Caco-2 (cell line): ENCODE data around the gene G6PC3. TPM values are rescaled to one million over a fixed set of nuclear protein-coding genes. Genes with fewer than 3 reads are reported as not detected.

Experiments
- BruUV-seq: library from RNA; stranded (reverse); fragments of 400-500 nt; replicated peaks from 2 replicates; lab custom pipeline; 2021; lab: Mats Ljungman, UMichigan
- CTCF ChIA-PET: fragments of 300-600 bp; sonication (Branson Sonifier 250); formaldehyde crosslinking; loops from one replicate; lab custom pipeline; 2022; ENCODE audit warnings: antibody characterized with exemption; lab: Charles Lee
- POLR2A ChIA-PET: fragments of 300-600 bp; sonication (Branson Sonifier 250); formaldehyde crosslinking; loops from one replicate; lab custom pipeline; 2022; ENCODE audit warnings: antibody characterized with exemption; lab: Charles Lee
- DNase-seq, 2 experiments: peaks; one replicate each; pipeline versions ENCODE4 v3.0.0 to v3.0.0-alpha.2; 2020 to 2022
- H3K27me3 ChIP-seq: replicated peaks from 2 replicates; pipeline ENCODE4 v1.6.0; 2011; ENCODE audit warnings: low read length; ENCODE audit not compliant: control insufficient read depth, insufficient read depth
- H3K36me3 ChIP-seq: 2 replicates; pipeline ENCODE4 v1.5.1; 2011; ENCODE audit warnings: low read length; ENCODE audit not compliant: control insufficient read depth, insufficient read depth
- H3K4me1 ChIP-seq: fragments of 250-450 bp; sonication (Bioruptor Pico); 2 replicates; pipeline ENCODE4 v1.5.1; 2020; ENCODE audit warnings: mild to moderate bottlenecking
- H3K4me3 ChIP-seq: 2 replicates; pipeline ENCODE4 v1.5.1; 2011; ENCODE audit warnings: low read depth, mild to moderate bottlenecking, control low read depth, low read length
- H3K9me3 ChIP-seq: fragments of 250-450 bp; sonication (Bioruptor Pico); 2 replicates; pipeline ENCODE4 v1.5.1; 2020; ENCODE audit warnings: mild to moderate bottlenecking, moderate library complexity
- H3K27ac Mint-ChIP-seq: one replicate; pipeline ENCODE4 v1.8.0; 2022; ENCODE audit warnings: mixed read lengths; ENCODE audit not compliant: unreplicated experiment
- H3K27me3 Mint-ChIP-seq: one replicate; pipeline ENCODE4 v1.8.0; 2022; ENCODE audit warnings: mixed read lengths; ENCODE audit not compliant: insufficient read depth, unreplicated experiment
- H3K36me3 Mint-ChIP-seq: one replicate; pipeline ENCODE4 v1.8.0; 2022; ENCODE audit warnings: mild to moderate bottlenecking, mixed read lengths; ENCODE audit not compliant: insufficient read depth, unreplicated experiment
- H3K4me1 Mint-ChIP-seq: one replicate; pipeline ENCODE4 v1.8.0; 2022; ENCODE audit warnings: low read depth, mixed read lengths; ENCODE audit not compliant: unreplicated experiment
- H3K4me3 Mint-ChIP-seq: one replicate; pipeline ENCODE4 v1.8.0; 2022; ENCODE audit warnings: mild to moderate bottlenecking, moderate library complexity, mixed read lengths; ENCODE audit not compliant: unreplicated experiment
- H3K9me3 Mint-ChIP-seq: one replicate; pipeline ENCODE4 v1.8.0; 2022; ENCODE audit warnings: mixed read lengths; ENCODE audit not compliant: unreplicated experiment
- intact Hi-C: fragments of 100-400 bp; cut with micrococcal nuclease; formaldehyde crosslinking; loops from one replicate; pipeline ENCODE4 v1.10.0; 2022; ENCODE audit not compliant: unreplicated experiment
- total RNA-seq: library from RNA; stranded (reverse); gene quantifications from 2 replicates; pipeline ENCODE4 v1.2.3, GENCODE V29; 2022
- TF ChIP-seq, protein P1 (sequence below), 2 experiments: fragments of 200-600 bp in 1 of 2; IDR thresholded peaks; 1 replicate in 1 of 2; 2 replicates in 1 of 2; pipeline versions ENCODE4 v1.5.1 to v1.8.0; 2011 to 2022; ENCODE audit warnings: antibody characterized with exemption in 1 of 2, control low read depth in 1 of 2, inconsistent platforms in 1 of 2, low read depth in 1 of 2, low read length in 1 of 2, mild to moderate bottlenecking in 1 of 2, moderate library complexity in 1 of 2; ENCODE audit not compliant: insufficient read depth in 1 of 2, severe bottlenecking in 1 of 2, unreplicated experiment in 1 of 2

Gene G6PC3
- total RNA-seq, 1 experiment from 2014 or later = 60.1 TPM

DNA sequence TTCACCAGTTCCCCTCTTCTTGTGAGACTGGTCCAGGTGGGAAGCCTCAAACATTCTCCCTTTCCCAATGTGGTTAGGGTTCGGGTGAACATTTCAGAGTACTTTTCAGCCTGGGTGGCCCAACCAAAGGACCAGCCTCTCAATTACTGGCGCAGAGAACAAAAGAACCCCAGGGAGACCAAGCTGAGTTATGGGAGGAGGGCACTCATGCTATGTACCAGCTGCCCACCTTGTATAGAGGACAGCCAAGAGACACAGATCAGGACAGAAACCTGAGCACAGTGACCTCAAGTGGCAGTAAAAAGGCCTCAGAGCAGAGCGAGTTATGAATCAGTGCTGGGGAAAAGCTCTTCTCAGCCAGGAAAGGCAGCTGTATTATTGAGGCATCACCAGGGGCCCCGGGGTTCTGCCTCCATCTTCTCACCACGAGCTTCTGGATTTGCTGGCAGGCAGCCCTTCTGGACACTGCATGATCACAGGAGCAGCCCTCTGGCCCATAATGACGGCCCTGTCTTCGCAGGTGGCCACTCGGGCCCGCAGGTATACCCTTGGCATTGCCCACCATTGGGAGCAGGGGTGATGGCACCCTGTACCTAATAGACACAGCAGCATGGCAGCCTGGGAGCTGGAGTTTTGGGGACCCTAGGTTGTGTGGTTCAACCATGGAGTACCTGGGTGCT is 3.8 kb downstream of the G6PC3 start:
- no peak for DNase-seq
- ChIA-PET CTCF (interaction anchor here (0.6 kb wide), 1 partner anchor 97 kb away, joined by 3 read pairs; no protein-coding TSS in a partner anchor), POLR2A (no interaction called here)
- Histone ChIP-seq H3K4me1 (peaks cover 10% of the 10 kb centered on the region; the same call in 1 of the 2 replicates), H3K9me3 (no peaks in the 10 kb centered on the region), H3K27me3 (no peaks in the 10 kb centered on the region), H3K4me3 (no peak overlapping the region), H3K36me3 (peaks cover 4% of the 10 kb centered on the region)
- H3K4me1 Mint-ChIP-seq = peaks cover 15% of the 10 kb centered on the region
- H3K9me3 Mint-ChIP-seq = no peaks in the 10 kb centered on the region
- H3K36me3 Mint-ChIP-seq = peaks cover 29% of the 10 kb centered on the region
- no TSS peak for BruUV-seq
- TF ChIP-seq, protein P1, sequence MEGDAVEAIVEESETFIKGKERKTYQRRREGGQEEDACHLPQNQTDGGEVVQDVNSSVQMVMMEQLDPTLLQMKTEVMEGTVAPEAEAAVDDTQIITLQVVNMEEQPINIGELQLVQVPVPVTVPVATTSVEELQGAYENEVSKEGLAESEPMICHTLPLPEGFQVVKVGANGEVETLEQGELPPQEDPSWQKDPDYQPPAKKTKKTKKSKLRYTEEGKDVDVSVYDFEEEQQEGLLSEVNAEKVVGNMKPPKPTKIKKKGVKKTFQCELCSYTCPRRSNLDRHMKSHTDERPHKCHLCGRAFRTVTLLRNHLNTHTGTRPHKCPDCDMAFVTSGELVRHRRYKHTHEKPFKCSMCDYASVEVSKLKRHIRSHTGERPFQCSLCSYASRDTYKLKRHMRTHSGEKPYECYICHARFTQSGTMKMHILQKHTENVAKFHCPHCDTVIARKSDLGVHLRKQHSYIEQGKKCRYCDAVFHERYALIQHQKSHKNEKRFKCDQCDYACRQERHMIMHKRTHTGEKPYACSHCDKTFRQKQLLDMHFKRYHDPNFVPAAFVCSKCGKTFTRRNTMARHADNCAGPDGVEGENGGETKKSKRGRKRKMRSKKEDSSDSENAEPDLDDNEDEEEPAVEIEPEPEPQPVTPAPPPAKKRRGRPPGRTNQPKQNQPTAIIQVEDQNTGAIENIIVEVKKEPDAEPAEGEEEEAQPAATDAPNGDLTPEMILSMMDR (IDR thresholded peaks at IDR 0.05; ENCODE audit: insufficient read depth in 1 of 2, low read depth in 1 of 2, low read length in 1 of 2, severe bottlenecking in 1 of 2, unreplicated experiment in 1 of 2) = no peak
- intact Hi-C loops = no loop called here
- no peak overlapping the region for H3K27ac Mint-ChIP-seq
- no peak overlapping the region for H3K4me3 Mint-ChIP-seq
- no peaks in the 10 kb centered on the region for H3K27me3 Mint-ChIP-seq

DNA sequence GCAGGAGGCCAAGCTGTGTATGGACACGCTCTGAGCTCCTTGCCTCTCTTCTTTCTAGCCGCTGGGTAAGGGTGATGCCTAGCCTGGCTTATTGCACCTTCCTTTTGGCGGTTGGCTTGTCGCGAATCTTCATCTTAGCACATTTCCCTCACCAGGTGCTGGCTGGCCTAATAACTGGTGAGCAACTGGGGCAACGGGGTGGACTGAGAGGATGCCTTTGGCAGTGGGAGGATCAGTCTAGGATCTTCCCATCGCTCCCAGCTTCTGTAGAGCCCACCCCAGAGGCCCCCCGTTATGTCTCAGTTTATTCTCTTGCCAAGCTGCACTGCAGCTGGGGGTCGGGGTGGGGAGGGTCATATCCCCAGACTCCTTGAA is 4.4 kb downstream of the G6PC3 start:
- POLR2A ChIA-PET = no interaction called here
- H3K36me3 Mint-ChIP-seq = peaks cover 29% of the 10 kb centered on the region

DNA sequence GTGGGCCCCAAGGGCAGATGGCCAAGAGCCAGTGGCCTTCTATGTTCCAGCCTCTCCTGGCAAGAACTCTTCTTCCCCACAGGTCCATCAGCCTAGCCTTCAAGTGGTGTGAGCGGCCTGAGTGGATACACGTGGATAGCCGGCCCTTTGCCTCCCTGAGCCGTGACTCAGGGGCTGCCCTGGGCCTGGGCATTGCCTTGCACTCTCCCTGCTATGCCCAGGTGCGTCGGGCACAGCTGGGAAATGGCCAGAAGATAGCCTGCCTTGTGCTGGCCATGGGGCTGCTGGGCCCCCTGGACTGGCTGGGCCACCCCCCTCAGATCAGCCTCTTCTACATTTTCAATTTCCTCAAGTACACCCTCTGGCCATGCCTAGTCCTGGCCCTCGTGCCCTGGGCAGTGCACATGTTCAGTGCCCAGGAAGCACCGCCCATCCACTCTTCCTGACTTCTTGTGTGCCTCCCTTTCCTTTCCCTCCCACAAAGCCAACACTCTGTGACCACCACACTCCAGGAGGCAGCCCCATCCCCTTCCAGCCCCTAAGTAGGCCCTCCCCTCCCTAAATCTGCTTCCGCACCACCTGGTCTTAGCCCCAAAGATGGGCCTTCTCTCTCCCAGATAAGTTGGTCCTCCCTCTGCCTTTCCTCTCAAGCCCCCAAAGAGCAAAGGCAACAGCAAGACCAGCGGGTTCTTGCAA is 5.2 kb downstream of the G6PC3 start:
- Mint-ChIP-seq H3K4me3 (no peak overlapping the region), H3K4me1 (peaks cover 9% of the 10 kb centered on the region), H3K36me3 (peaks cover 28% of the 10 kb centered on the region), H3K27ac (no peak overlapping the region), H3K9me3 (no peaks in the 10 kb centered on the region), H3K27me3 (no peaks in the 10 kb centered on the region)
- H3K4me3 ChIP-seq = no peak overlapping the region
- peaks cover 4% of the 10 kb centered on the region for H3K36me3 ChIP-seq
- no peak for DNase-seq
- TF ChIP-seq, protein P1 (IDR thresholded peaks at IDR 0.05; ENCODE audit: insufficient read depth in 1 of 2, low read depth in 1 of 2, low read length in 1 of 2, severe bottlenecking in 1 of 2, unreplicated experiment in 1 of 2) = no peak
- CTCF ChIA-PET = no interaction called here
- peaks cover 5% of the 10 kb centered on the region; the same call in 1 of the 2 replicates for H3K4me1 ChIP-seq
- intact Hi-C loops = no loop called here
- POLR2A ChIA-PET = no interaction called here
- no peaks in the 10 kb centered on the region for H3K27me3 ChIP-seq
- BruUV-seq = no TSS peak
- H3K9me3 ChIP-seq = no peaks in the 10 kb centered on the region

More for the DNA sequence above, 4.4 kb downstream of the G6PC3 start:
- H3K27me3 ChIP-seq = no peaks in the 10 kb centered on the region
- Mint-ChIP-seq H3K27ac (no peak overlapping the region), H3K4me1 (peaks cover 13% of the 10 kb centered on the region), H3K27me3 (no peaks in the 10 kb centered on the region), H3K9me3 (no peaks in the 10 kb centered on the region), H3K4me3 (no peak overlapping the region)
- intact Hi-C loops = no loop called here
- no peak for DNase-seq
- H3K4me3 ChIP-seq = no peak overlapping the region
- no peaks in the 10 kb centered on the region for H3K9me3 ChIP-seq
- no TSS peak for BruUV-seq
- peaks cover 8% of the 10 kb centered on the region; the same call in 1 of the 2 replicates for H3K4me1 ChIP-seq
- peaks cover 4% of the 10 kb centered on the region for H3K36me3 ChIP-seq
- CTCF ChIA-PET = no interaction called here
- TF ChIP-seq, protein P1 (IDR thresholded peaks at IDR 0.05; ENCODE audit: insufficient read depth in 1 of 2, low read depth in 1 of 2, low read length in 1 of 2, severe bottlenecking in 1 of 2, unreplicated experiment in 1 of 2) = no peak
